ENCODE results near the gene RAD18.

DNA sequence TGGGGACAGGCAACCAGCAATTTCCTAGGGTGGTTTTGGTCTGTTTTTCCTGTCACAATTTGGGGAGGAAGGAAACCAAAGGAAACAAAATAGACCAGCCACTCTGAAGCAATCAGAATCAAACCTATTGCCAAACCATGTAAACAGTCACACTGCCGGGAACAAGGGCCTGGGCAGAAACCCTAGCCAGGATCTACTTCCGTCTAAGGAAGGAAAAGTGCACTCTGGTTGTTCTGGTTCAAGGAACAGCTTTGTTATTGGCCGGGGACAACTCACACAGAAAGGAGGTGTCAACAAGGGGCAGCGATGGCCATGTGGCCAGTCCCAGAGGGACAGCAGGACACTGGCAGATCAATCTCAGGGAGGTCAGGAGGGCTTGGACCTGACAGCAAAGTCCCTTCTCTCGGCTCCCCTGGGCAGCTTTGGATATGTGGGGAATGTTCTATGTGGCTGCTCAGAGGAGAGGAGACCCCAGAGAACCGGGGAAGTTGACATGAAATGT is 17.5 kb upstream of the RAD18 start:
- no peak for TF ChIP-seq CTCF (IDR thresholded peaks at IDR 0.05)
- no peak for TF ChIP-seq POLR2A (IDR thresholded peaks at IDR 0.05)

Measured in vagina (tissue), 2 donors.